M059J (cell line): Measurements from ENCODE around the gene ZNF112. TPM values are rescaled to one million over a fixed set of nuclear protein-coding genes. Genes with fewer than 3 reads are reported as not detected.
"Not testable (repeated sequence)": the region's sequence is repeated elsewhere in the genome, so short reads cannot be mapped to it uniquely, and the experiment has no call there.

Experiments used
- DNase-seq: peaks from one replicate; pipeline ENCODE4 v3.0.0-alpha.2; 2012; ENCODE audit warnings: low read depth
- total RNA-seq: library from RNA; depleted of rRNA; stranded (reverse); fragments of >200 nt; shearing (Covaris generic); gene quantifications from 2 replicates; pipeline ENCODE4 v1.2.3, GENCODE V29; 2014; rRNA removed

ZNF112 gene
- total RNA-seq = 3.2 and 7.0 TPM in 2 replicates

DNA sequence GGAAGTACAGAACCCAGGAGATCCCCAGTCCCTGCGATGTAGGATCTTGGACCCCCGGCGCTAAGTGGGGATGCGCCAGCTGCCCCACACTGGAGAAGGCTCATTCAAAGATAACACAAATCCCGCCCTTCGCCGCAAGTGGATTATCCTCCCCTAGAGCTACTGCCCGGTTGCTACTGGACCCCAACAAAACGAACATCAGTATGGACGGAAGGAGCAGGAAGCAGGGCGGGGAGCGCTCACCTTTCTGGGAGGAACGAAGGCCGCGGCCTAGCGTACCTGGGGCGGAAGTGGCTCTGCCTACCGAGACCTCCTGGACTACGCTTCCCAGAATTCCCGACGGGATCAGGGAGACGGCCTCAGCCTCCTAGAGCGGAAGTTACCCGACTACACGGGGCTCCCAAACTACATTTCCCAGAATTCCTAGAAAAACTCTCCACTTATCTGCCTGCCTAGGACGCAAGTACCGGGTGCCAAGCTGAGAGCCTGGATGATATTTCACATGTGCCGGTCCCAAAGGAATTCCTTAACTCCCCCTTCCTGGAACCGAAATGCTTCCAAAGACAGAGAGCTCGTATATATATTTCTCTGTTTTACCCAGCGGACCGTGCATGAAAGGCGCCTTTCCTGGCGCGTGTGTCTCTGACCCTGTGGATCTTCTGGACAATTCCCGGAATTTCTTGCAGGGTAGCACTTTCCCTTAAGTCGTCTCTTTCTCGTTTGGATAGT, at the start of gene ZNF112:
Gene ZNF112, minus strand, starts transcription at position 298 of the 729 bp plus-strand sequence. CDS start 16,141 bp downstream, outside the sequence.
- DNase-seq = peak; percentile 96

DNA sequence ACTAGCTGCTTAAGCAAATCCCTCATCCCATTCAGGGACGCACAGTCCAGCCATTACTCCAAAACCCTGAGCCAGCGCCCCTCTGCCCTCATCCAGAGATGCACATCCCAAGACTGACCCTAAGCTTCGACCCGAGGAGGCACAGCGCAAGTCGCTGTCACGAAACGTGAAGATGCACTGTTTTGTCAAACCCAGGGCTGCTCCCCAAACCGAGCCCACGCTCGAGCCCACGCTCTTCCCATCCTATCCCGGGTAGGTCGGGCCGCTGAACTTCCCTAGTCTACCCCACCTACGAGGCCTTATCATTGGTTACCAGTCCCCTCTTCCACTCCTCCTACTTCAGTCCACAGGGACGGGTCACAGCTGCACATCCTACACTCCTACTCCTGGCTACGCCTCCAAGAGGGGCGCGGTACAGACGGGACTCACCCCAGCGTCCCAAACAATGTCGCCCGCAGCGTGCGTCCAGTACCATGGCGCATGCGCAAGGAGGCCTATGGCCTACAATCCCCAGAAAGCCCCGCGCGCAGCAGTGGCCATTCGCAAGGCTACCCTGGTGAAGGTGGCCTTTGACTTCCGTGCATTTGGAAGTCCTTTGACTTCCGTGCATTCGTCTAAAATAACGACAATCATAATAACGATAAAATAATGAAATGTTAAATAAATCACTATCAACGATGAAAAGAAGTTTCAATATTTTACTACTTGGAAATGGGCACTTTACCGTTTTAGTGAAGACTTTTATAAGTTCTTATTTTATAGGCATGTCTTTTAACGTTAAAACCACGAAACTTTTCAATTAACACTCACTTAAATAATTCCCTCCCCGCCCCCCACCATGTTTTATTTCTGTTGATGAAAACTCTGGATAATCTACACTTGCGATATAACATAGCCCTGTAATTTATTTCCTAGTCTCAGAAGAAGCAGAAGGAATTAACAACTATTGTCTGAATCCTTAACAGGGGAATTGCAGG, 44.9 kb upstream of the ZNF112 start, which contains the start of gene ZNF285:
Gene ZNF285, minus strand, starts transcription at position 470 of the 977 bp plus-strand sequence. CDS start 4,395 bp downstream, outside the sequence.
- peak; percentile 99 for DNase-seq

DNA sequence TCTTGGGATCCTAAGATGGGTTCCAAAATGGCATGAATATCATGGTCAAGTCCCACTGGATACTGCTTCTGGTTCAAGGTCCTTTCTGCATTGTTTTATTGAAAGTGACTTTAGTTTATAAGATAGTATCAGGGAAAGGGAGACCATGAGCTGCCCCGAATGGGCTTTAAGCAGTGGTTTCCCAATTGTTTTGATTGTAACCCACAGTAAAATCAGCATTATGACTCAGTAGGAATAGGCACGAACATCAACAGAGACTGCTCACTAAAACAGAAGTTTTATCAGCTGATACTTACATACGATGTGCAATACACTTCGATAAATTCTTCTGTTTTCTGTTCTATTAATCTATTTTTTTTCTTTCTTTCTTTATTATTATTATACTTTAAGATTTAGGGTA, 32.8 kb upstream of the ZNF112 start:
- peak; percentile 66 for DNase-seq

DNA sequence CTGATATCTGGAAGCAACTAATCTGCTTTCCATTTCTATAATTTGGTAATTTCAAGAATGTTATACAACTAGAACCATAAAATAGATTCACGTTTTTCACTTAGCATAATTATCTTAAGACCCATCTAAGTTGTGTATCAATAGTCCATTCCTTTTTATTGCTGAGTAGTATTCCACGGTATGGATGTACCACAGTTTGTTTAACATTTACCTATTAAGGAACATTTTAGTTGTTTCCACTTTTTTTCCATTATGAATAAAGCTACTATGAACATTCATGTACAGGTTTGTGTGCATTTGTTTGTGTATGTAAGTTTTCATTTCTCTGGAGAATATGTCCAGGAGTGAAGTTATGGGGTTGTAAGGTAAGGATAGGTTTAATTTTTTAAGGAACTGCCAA, 18.3 kb upstream of the ZNF112 start:
- no peak for DNase-seq

DNA sequence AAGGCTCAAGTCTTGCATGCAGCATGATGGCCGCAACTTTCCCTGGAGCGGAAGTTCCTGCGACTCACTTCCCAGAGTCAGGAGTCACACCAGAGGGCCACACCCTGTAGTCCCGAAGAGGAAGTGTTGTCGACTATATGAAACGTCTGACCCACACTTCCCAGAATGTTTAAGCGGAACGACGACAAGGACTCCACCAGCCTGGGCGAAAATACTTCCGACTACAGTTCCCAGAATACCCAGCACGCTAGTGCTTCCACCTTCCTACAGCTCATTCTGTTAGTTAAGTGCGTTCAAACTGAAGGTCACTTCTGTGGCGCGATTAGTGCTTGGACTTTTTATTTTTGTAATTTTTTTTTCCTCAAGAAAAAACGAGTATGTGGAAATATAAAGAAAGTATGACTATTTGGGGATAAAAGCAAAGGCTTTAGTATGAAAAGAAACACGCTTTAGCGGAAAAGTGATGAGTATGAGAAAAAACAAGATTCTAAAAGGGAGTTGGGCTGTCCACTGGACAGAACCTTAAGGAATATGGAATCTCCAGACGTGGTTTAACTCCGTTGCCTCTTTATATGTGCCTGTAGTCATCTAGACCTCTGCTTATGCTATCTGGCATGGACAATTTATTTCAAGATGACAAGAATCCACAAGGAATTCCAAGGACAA, 15.5 kb upstream of the ZNF112 start:
- no peak for DNase-seq

DNA sequence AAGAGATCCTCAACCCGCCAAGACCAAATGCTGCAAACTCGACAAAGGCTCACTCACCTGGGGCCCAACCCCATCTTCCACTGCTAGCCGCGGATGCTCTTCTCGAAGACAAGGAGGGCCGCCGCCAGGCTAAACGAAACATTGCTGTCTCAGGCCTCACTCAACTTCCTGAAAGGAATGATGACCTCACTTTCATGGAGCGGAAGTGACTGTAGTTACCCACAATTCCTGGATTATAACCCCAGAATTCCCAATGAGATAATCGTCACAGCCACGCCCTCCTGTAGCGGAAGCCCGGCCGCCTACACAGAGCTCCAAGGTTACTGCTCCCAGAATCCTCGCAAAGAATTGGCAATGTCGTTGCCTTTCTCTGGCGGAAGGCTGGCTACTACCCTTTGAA, 10.5 kb upstream of the ZNF112 start:
- DNase-seq = no peak

DNA sequence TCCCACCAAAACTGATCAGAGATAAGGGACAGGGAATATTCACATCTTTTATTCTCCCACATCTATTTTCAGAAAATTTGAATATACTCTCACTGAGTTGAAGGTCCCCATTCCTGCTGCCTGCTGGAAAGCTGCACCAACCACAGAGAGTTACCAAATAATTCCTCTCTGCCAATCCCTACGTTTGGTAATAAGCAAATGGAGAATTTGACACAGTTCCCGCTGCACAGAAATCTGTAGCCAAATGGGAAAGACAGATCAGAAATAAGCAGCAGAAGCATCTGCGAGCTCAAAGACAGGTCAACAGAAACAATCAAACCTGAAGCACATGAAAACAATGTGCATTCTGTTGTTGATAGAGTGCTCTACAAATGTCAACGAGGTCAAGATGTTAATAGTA, 9.9 kb downstream of the ZNF112 start:
- no peak for DNase-seq

DNA sequence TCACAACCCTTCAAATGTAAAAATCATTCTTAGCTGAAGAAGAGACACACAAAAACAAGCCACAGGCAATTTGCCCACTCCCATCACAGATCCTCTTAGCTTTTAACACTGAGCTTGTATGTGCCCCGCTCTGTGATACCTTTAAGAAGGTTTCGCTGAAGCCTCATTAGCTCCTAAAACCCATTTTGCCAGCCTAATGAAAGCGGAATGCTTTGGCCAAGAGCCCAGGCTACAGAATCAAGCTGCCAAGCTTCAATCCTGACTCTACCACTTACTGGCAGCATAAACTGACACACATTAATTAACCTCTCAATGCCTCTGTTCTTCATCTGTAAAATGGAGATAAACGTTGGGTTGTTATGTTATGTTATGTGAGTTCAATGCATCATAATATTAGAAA, 10.5 kb downstream of the ZNF112 start:
- peak; percentile 4 for DNase-seq

DNA sequence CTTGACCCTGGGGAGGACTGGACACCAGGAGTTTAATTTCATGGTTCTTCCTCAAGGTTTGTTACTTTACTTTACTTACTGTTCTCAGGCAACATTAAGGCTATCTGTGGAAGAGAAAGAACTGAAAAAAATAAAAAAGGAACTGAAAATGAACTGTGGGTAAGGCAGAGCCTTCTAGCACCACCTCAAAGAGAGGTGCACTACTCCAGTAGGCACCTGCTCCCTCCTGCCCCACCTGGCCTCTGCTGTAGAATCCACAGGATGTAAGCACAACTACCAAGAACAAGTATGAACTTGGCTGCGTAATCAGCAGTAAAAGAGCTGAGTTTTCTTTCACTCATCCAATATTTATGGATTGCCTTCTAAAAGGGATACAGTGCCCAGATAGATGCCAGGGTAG, 12.2 kb downstream of the ZNF112 start:
- DNase-seq = no peak

DNA sequence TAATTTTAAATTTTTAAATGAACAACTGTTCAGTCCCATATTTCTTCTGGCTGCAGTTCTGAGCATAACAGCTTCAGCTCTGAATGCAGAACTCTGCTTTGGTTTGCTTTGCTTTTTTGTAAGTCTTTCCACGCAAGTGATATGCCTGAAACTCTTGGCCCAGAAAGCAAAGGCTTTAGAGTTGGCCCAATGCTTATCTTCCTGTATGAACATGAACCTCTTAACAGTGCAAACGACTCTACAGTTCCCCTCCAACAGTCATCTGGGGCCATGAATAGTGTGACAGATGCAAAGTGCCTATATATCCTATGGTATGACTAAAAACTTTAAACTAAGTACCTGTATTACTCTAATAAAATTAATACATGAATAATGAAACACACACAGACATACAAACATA, 14.7 kb downstream of the ZNF112 start:
- DNase-seq = no peak

DNA sequence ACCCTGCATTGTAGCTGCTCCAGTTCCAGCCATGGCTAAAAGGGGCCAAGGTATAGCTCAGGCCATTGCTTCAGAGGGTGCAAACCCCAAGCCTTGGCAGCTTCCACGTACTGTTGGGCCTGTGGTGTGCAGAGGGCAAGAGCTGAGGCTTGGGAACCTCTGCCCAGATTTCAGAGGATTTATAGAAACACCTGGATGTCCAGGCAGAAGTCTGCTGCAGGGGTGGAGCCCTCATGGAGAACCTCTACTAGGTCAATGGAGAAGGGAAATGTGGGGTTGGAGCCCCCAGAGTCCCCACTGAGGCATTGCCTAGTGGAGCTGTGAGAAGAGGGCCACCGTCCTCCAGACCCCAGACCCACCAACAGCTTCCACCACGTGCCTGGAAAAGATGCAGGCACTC, 21.8 kb downstream of the ZNF112 start:
- DNase-seq = not testable (repeated sequence)

DNA sequence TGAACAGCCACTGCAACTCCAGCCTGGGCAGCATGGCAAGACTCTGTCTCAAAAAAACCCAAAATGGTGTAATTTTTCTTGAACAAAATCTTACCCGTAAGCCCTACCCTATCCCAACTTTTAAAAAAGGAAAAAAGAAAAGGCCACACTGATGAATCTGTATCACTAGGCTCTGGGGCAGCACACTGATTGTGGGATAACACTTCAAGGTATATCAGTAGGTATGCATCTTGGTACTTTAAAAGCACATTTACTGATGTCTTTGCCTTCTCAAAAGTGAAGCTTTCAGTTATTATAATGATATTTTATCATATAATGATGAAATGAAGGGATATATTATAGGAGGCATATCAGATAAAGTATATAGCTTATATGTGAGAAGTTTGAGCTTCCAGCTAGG, 24.3 kb downstream of the ZNF112 start:
- DNase-seq = no peak

DNA sequence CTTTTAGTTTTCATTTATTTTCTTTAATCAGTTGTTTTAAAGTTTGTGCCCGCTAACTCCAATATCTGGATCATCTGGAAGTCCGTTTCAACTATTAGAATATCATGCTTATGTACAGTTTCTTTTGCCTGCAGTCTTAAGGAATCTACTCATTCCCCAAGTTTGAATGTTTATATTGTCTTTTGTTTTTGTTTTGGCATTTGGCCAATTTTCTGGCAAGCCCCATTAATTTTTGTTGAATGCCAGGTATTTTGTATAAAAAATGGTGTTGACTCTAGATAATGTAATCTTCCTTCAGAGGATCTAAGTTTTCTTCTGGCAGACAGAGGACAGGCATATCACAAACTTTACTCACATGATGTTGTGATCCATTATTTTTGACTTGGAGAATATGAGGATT, 40.6 kb downstream of the ZNF112 start:
- peak; percentile 9 for DNase-seq

DNA sequence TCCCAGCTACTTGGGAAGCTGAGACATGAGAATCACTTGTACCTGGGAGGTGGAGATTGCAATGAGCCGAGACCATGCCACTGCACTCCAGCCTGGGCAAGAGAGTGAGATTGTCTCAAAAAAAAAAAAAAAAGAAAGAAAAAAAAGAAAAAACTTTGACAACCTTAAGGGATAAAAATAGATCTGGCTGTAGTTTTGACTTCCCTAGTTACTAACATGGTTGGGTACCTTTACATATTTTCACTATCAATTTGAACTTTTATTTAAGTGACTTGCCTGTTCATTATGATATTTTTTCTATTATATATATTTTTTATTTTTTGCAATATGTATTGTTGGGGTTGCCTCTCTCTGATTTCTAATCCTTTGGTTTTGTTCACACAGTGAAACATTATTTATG, 43.2 kb downstream of the ZNF112 start:
- no peak for DNase-seq

DNA sequence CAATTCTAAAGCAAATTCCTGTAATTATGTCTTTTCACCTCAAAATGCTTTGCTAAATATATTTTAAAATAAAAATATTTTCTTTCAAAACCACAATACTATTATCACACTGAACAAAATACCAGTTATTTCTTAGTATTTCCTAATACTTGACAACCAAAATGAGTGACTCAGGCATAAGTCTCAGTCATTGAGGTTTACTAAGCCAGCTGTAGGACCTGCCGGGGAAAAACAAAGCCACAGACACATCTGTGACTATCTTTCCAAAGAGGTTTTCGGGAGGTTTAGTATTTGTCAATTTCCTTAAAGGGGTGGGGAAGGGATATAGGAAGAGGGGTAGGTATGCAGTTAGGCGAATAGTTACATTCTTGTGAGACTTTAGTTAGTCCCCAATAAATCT, 48.5 kb downstream of the ZNF112 start:
- peak; percentile 26 for DNase-seq

DNA sequence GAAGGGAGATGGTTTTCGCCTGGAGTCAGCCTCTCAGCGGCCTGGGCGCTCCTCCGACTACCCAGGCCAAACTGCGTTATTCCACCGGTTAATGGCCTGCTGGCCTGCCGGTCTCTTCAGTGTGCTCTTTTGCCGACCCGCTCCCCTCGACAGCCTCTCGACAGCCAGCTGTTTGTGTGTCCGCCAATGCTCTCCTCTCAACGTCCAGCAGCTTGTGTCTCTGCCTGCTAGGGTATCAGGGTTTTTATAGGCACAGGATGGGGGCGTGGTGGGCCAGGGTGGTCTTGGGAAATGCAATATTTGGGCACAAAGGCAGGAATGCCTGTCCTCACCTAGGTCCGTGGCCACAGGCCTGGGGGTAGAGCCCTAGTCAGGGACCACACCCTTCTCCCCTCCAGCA, 50.2 kb downstream of the ZNF112 start:
- DNase-seq = no peak

DNA sequence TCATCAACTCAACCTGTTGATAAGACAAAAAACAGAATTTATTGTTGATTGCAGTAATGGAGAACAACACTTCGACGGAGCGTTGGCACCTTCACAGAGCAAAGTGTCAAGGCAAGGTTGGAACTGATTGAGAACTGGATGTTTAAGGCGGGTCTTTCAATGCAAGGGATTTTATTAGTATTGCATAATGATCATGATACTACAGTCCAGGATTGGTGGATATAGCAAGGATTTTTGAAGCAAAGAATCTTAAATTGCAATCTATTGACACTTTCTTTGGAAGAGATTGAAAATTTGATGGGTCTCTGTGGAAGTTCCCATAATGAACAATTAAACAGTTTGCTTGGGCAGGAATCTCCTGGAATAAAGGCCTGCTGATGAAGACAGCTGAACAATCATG, 51.0 kb downstream of the ZNF112 start:
- DNase-seq = no peak

DNA sequence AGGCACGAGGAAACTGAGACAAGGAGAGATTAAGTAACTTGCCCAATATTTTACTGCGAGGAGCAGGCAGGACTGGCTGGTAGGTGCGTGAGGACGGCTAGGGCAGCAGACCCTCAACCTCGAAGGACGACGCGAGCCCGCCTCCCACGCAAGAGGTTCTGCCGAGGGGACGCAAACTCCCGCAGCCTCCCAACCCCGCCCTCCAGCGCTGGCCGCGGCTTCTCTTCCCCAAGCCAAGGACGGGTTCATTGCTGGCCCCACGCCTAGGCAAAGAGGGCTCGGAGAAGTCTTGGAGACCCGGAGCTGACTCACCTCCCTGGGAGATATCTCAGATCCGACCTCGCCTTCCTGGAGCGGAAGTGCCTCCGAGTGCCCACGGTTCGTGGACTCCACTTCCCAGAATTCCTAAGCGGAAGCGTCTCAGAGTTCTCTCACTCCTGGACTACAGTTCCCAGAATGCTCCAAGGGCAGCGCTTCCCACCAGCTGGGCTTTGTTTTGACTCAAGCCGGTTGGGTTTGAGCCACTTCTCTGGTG, 51.8 kb downstream of the ZNF112 start, which contains the start of gene ZNF235:
Gene ZNF235, minus strand, starts transcription at position 367 of the 535 bp plus-strand sequence. CDS start 1,621 bp downstream, outside the sequence.
- DNase-seq = peak; percentile 99

DNA sequence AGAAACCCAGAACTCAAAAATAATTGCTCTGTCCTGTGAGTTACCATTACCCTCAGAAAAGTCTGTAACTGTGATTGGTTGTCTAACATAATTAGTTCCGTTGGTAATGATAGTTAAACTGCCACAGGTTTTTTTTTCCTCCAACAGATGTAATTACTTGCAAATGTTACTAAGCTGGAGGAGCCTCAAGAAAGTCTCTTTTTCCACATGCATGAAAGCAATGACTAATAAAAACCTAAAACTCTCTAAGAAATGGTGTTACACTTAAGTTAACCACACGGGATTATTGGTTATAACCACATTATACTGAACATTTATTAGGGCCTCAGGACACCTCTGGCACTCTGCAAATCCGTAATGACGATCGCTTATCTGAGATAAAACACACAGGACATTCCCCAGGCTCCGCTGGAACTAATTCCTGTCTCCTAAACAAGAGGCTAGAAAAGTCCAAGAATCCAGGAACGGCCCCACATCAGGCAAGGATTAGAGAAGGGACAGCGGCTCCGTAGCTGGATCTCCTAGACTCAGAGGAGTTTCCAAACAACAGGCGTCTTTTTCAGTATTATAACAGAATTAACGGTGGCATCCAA, 52.4 kb downstream of the ZNF112 start:
- DNase-seq = peak; percentile 73

DNA sequence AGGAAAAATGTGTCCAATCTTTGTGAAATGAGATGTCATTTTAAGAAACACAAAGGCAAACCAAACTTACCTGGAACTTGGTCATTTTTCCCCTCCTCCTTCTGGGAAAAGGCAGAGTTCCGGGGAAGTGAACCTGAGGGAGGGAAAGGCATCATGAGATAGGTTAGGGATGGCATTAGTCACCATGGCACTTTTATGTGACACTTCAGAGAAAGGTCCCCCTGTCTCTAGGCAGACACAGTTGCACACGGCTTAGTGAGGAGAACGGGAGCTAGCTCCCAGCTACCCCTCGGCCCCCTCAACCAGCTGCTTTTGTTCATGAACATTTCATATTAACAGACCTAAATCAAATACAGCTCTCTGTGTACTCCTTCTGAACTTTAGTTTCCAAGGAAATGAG, 53.2 kb downstream of the ZNF112 start:
- DNase-seq = no peak

DNA sequence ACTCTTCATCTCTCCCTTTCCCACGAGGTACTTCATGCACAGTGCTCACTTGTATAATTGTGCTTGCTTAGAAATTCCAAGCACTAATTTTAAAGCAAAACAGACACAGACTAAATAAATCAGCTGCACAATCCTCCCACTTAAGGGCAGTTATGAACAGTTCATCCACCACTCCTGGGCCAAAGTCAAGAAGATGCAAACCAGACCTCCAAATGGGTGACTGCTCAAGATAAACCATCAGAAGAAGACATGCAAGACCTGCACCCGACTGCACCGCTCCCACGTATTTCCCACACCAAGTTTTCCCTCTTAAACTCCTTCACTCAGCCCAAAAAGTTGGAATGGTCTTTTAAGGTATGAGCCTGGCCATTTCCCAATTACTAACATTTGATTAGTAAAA, 71.5 kb downstream of the ZNF112 start:
- DNase-seq = no peak
